ENCODE data around the gene CIC.
A peak's percentile ranks its signal among the peaks of the same experiment; 100 is the strongest.
"Not testable (repeated sequence)": the region's sequence is repeated elsewhere in the genome, so short reads cannot be mapped to it uniquely, and the experiment has no call there.

The CIC gene

DNA sequence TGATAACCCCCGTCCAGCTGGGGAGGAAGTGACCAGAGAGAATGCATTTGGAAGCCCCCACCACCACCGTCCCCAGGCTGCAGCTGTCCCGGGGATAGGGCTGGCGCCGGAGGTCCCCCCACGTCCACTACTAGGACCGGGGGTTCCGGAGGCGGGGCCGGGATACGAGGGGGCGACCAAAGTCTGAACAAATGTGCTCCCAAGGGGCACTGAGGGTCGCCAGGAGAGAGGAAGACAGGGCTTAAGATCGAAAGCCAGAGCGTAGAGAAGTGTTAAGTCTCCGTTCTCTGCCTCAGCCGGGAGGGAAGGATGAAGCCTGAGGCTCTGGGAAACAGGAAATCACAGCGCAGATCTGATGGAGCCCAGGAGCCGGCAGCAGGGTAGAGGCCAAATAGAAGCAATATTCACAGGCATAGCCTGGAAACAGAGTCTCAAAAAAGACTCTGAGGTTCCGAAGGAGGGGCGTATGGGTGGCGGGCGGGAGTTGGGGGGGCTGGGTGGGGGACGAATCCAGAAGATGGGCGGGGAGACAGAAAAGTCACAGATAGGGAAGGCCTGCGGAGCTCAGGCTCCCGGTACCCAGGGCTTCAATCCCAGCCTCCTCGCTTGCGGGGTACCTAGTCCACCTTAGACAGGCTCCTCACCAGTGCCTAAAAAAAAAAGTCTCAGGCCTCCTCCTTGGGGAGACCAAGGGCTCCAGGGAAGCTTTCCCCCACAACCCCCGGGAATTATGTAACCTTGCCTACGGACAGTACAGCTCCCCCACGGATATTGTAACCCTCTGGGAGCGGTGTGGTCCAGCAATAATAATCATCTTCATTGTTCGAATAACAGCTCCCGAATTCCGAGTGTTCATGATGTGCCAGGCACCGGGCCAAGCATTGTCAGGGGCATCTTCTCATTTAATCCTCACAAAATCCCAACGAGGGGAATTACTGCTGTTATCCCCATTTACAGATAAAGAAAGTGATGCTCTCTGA lies 13.0 kb upstream of the CIC start:
- no peak for DNase-seq

GRCh38 chr19:42257842-42258241 lies 11.2 kb upstream of the CIC start:
- DNase-seq = not testable (repeated sequence)

GRCh38 chr19:42261763-42262162 lies 7.3 kb upstream of the CIC start:
- DNase-seq = no peak

GRCh38 chr19:42266105-42266504 lies 2.9 kb upstream of the CIC start:
- DNase-seq = not testable (repeated sequence)

DNA sequence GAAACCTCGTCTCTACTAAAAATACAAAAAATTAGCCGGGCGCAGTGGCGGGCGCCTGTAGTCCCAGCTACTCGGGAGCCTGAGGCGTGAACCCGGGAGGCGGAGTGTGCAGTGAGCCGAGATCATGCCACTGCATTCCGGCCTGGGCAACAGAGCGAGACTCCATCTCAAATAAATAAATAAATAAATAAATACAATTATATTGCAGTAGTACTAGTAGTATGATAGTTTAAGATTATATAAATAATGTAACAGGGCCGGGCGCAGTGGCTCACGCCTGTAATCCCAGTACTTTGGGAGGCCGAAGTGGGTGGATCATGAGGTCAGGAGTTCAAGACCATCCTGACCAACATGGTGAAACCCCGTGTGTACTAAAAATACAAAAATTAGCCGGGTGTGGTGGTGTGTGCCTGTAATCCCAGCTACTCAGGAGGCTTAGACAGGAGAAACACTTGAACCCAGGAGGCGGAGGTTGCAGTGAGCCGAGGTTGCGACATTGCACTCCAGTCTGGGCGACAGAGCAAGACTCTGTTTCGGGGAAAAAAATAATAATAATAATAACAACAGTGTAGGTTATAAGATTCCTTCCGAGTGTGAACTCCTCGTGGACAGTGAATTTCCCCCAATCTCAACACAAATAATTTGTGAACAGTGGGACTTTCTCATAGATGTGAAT lies 2.0 kb upstream of the CIC start:
- DNase-seq = not testable (repeated sequence)

- DNase-seq = no peak
These were observed 1.4 kb upstream of the CIC start for GRCh38 chr19:42267644-42268141.

DNA sequence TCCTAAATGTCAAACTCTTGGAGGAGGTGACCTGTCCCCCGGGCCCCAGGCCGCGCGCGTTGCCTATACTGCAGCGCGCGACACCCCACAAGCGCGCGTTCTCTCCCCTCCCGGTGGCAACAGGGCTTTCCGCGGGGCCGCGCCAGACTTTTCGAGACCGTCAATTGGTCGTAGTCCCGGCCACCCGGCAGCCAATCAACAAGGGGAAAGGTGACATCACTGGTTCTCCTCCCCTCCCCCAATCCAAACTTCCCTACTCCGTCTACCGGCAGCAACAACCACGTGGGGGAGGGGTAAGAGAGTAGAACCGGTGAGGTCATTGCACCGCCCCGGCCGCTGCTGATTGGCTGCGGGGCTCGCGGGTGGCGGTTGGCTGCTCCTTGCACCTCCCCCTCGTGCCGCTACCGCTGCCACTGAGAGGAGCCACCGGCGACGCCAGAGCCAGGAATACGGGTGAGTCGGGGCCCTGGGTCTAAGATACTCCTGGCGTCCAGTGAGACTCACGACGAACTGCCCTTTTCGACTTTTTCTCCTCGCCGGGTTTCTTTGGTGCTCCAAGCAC lies 829 bp upstream of the CIC start:
- DNase-seq = peak; percentile 96

DNA sequence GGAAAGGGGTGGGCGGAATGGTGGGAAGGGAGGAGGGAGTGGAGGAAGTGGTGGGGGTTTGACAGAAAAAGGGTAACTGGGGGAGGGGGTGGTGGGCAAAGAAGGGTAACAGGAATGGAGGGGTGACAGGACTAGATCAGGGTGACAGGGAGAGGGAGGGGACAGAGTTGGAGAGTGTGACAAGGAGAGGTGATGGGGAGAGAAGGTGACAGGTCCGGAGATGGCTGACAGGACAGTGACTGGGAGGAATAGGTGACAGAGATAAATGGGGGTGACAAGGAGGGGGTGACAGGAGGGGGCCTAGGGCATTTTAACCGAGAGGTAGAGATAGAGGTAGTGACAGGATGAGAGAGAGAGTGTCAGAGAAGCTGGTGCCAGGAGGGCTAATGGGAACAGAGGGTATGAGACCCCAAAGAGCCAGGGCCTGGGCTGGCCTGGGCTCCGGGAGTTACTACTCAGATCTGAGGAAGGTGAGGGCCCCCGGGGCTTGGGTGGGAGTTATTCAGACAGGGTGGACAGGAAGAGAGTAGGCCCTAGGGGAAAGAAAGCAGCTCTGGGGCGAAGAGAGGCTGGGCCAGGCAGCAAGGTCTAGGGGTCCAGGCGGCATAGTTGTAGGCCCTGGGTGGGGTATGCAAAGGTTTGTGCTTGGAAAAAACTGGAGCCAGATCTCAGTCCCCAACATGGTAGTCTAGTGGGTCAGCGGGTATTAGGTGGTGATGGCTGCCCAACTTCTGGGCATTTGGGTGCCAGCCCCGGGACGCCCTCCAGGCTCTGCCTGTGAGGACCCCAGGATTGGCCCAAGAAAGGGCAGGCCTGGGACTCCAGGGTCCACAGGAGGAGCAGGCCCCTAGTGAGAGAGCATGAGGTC lies 660 bp downstream of the CIC start:
- DNase-seq = no peak

DNA sequence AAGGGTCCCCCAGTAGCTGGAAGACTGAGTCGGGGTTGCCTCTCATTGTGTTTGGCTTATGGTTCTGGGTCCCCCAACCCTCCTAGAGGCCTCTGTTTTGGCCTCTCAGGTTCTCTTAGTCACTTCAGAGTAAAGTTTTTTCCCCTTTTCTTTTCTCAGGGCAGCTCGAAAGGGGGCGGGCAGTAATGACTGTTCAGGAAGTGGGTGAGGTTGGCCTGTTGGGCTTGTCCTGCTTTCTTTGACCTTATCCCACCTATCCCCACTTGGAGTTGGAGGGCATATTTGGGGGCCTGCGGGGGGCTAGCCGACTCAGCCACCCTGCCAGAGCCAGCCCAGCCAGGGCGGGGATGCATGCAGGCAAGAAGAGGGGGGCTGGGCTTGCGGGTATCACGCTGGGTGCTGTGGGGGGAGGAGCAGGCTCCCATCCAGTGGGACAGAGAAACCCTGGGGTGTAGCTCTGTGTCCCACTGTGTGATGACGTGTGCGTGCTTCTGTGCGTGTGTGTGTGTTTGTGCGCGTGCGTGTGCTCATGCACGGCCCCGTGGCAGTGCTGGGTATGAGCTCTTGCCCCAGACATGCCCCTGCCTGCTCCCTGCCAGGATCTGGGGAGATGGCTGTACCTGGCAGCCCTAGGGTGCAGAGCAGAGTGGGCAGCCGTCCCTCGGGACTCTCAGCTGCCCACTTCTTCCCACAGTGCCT lies 1.4 kb downstream of the CIC start:
- peak; percentile 29 for DNase-seq

GRCh38 chr19:42271045-42271419 lies 2.0 kb downstream of the CIC start:
- no peak for DNase-seq

GRCh38 chr19:42271861-42272534 lies 2.9 kb downstream of the CIC start:
- DNase-seq = no peak

DNA sequence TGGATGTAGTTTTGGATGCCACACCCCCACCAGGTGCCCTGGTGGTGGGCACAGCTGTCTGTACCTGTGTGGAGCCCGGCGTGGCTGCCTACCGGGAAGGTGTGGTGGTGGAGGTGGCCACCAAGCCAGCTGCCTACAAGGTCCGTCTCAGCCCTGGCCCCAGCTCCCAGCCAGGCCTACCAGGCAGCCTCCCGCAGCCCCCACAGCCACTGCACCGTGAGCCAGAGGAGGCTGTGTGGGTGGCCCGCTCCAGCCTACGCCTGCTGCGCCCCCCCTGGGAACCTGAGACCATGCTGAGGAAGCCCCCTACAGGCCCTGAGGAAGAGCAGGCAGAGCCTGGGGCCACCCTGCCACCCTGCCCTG lies 3.5 kb downstream of the CIC start:
- DNase-seq = no peak

- DNase-seq = no peak
These were observed 3.9 kb downstream of the CIC start for GRCh38 chr19:42272989-42273406.

DNA sequence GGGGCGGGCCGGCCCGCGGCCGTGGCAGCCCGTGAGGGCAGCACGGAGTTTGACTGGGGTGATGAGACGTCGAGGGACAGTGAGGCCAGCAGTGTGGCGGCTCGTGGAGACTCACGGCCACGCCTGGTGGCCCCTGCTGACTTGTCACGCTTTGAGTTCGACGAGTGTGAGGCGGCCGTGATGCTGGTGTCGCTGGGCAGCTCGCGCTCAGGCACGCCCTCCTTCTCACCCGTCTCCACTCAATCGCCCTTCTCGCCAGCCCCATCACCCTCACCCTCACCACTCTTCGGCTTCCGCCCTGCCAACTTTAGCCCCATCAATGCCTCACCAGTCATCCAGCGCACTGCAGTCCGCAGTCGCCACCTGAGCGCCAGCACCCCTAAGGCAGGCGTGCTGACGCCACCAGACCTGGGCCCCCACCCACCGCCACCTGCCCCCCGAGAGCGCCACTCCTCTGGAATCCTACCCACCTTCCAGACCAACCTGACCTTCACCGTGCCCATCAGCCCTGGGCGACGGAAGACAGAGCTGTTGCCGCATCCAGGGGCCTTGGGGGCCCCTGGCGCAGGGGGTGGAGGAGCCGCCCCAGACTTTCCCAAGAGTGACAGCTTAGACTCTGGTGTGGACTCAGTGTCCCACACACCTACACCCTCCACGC lies 4.5 kb downstream of the CIC start:
- DNase-seq = no peak

GRCh38 chr19:42274065-42274682 lies 5.1 kb downstream of the CIC start:
- no peak for DNase-seq

DNA sequence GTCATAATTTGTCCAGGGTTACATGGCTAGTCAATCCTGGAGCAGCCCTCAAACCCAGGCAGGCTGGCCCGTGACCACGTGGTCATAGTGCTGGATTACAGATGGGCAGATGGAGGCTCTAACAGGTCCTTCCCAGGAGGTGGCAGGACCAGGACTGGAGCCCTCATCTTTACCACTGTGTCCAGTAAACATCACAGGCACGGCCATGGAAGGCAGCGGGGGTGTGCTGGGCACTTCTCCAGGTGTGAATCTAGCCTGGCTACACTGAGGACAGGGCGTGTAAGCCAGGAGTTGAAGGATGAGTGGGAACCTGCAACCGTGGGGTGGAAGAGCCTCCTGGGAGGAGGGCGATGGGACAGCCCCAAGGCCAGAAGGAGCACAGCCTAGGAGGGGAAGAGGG lies 6.1 kb downstream of the CIC start:
- DNase-seq = no peak

- no peak for DNase-seq
These were observed 6.5 kb downstream of the CIC start for GRCh38 chr19:42275517-42275916.

- no peak for DNase-seq
These were observed 7.2 kb downstream of the CIC start for GRCh38 chr19:42276284-42276683.

- DNase-seq = no peak
These were observed 7.8 kb downstream of the CIC start for GRCh38 chr19:42276821-42277220.

DNA sequence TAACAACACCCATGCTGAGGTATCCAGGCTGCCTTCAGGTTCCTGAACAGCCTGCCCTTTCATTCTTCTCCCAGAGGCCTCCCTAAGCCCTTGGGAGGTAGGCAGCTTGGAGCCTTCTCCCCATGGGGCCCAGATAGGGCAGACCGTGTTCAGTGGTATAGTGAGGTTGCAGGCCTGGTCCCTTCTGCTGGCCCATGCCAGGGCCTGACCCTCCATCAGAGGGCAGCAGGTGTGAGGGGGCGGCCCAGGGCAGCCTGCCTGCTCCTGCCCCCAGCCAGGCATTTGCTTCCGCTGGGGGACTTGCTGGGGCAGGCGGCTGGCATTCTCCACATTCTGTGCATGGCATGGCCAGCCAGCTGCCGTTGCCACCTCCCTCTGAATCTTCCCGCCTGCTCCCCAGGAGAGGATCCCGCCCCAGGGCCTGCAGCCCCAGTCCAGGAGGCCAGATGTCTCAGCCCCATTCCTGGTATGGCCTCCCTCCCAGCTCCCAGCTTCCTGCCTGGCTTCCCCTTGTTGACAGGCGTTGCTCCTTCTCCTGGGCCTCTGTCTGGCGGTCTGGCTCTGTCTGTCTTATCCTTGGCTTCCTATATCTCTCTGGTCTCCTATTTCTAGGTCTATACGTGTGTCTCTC lies 8.9 kb downstream of the CIC start:
- no peak for DNase-seq

Data from GF-D8 (cell line).